GM10248 (cell line): ENCODE results near the gene LRCH1.

Experiments
- CTCF ChIA-PET: fragments of 300-600 bp; sonication (Branson Sonifier 250); formaldehyde crosslinking; extraction: SDS; loops from one replicate; lab custom pipeline; 2021; ENCODE audit warnings: antibody characterized with exemption; lab: Yijun Ruan, JAX
- POLR2A ChIA-PET: fragments of 350-650 bp; sonication (Branson Sonifier 250); formaldehyde crosslinking; extraction: SDS; loops from one replicate; lab custom pipeline; 2020; ENCODE audit warnings: antibody characterized with exemption; lab: Yijun Ruan, JAX
- DNase-seq: peaks from one replicate; pipeline ENCODE4 v3.0.0; 2012; ENCODE audit errors: extremely low spot score
- TF ChIP-seq, protein P1 (sequence below): IDR thresholded peaks from 2 replicates; pipeline ENCODE4 v1.5.1; 2012; ENCODE audit warnings: mild to moderate bottlenecking, low read depth; ENCODE audit errors: extremely low read depth, missing control alignments, control extremely low read depth

LRCH1 gene

DNA sequence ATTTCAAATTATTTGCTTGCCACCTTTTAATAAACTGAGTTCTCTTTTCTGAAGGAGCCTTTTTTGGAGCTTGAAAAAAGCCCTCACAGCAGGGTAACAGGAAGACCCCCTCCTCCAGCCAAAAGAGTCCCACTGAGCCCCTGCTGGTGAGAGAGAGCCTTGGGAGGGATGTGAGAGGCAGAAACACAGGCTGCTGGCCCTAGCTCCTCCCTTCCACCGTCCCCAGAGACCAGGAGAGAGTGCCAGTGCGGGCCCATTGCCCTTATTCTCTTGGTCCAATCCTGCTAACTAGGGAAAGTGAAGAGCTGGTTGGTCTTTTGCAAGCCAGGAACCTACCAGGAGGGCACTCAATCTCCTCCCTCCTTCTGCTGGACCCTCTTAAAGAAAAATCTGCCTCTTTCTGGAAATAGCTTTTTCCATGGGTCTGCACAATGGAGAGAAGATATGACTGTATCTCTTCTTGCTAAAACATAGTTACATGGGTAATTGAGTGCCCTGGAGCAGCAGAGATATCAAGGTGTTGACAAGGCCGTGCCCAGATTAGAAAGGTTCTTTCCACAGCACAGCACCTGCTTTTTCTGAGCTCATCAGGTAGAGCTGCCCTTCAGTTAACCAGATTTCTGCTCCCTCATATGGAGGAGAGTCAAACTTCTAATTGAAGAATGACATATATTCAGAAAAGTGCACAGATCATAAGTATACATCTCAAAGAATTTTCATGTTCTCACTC lies 113.9 kb downstream of the LRCH1 start:
- CTCF ChIA-PET, result interaction anchor here (0.6 to 2.0 kb wide), 8 partner anchors 9 to 115 kb away, joined by 3 to 10 read pairs (median 4); partner anchors contain the start of gene LRCH1
- TF ChIP-seq, protein P1, sequence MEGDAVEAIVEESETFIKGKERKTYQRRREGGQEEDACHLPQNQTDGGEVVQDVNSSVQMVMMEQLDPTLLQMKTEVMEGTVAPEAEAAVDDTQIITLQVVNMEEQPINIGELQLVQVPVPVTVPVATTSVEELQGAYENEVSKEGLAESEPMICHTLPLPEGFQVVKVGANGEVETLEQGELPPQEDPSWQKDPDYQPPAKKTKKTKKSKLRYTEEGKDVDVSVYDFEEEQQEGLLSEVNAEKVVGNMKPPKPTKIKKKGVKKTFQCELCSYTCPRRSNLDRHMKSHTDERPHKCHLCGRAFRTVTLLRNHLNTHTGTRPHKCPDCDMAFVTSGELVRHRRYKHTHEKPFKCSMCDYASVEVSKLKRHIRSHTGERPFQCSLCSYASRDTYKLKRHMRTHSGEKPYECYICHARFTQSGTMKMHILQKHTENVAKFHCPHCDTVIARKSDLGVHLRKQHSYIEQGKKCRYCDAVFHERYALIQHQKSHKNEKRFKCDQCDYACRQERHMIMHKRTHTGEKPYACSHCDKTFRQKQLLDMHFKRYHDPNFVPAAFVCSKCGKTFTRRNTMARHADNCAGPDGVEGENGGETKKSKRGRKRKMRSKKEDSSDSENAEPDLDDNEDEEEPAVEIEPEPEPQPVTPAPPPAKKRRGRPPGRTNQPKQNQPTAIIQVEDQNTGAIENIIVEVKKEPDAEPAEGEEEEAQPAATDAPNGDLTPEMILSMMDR, result no peak
- no peak for DNase-seq
- POLR2A ChIA-PET, result interaction anchor here (1.1 kb wide), 1 partner anchor 9 kb away, joined by 3 read pairs; no protein-coding TSS in a partner anchor

DNA sequence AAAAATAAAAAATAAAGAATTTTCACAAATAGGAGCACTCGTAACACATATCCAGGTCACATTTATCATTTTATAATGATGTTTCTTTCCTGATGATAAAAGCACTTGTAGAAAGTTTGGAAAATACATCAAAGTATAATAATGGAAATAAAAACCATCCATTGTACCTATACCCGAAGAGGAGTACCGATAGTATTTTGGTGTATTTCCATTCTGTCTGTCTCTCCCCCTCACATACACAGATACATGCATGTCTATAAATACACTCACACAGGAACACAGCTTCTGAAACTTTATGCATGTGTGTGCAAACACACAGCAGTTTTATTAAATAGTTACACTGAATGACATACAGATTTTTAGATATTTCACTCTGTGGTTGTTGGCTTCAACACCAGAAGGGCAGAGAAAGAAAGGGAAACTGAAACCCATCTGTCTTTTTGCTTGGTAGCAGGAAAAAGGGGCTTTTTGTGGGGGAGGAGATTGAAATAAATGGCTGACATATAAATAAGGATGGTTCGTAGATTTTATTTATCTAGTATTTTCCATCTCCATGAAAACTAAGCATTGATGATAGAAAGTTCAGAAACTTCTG lies 114.8 kb downstream of the LRCH1 start:
- peak; percentile 55 for DNase-seq
- CTCF ChIA-PET, result interaction anchor here (1.0 to 2.5 kb wide), 7 partner anchors 8 to 115 kb away, joined by 3 to 10 read pairs (median 4); partner anchors contain the start of gene LRCH1
- POLR2A ChIA-PET, result no interaction called here
- TF ChIP-seq, protein P1, result no peak

DNA sequence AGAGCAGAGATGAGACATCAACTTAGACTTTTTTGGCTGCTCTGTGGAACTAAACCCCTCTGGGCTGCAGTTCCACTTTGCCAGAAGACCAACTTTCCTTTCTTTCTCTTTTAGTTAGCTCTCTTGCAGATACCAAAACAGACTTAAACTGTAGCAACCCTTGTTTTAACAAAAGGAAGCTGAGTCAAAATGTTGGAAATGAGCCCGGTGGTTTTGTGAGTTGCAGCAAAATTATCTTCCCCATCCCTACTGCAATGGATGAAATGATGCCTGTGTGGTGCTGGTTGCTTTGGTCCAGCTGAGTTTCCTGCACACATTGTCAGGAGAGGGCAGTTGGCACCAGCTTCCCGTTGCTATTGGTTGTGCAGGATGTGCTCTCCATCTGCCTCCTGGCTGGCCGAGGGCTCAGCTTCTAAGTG lies 115.3 kb downstream of the LRCH1 start:
- no peak for DNase-seq
- ChIA-PET CTCF (interaction anchor here (1.6 to 2.5 kb wide), 4 partner anchors 12 to 116 kb away, joined by 4 to 13 read pairs (median 6); partner anchors contain the start of gene LRCH1), POLR2A (no interaction called here)
- TF ChIP-seq, protein P1, result no peak

DNA sequence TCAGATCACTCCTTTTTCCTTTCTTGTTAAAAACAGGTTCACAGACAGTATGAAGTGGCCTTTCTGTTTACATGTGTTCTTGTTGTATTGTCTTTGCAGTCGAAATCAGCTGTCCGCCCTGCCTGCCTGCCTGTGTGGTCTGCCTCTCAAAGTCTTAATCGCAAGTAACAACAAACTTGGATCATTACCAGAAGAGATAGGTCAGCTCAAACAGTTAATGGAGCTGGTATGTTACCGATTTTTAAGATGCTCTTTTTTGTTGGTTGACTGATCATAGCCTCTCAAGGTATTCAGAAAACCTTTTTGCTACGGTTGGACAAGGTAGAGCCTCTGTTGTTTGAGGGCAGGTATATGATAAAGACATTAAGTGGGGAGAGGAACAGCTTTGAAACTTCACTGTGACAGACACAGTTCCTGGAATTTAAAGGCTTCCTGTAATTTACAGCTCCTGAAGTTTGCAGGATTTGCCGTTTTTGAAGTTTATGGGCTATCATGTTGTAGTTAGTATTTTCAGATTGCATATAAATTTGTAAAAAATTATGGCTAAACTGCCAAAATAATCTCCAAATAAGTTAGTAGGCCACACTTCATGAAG lies 116.1 kb downstream of the LRCH1 start:
- ChIA-PET CTCF (interaction anchor here (1.3 to 2.5 kb wide), 5 partner anchors 11 to 116 kb away, joined by 3 to 13 read pairs (median 4); partner anchors contain the start of gene LRCH1), POLR2A (no interaction called here)
- TF ChIP-seq, protein P1, result no peak
- no peak for DNase-seq

DNA sequence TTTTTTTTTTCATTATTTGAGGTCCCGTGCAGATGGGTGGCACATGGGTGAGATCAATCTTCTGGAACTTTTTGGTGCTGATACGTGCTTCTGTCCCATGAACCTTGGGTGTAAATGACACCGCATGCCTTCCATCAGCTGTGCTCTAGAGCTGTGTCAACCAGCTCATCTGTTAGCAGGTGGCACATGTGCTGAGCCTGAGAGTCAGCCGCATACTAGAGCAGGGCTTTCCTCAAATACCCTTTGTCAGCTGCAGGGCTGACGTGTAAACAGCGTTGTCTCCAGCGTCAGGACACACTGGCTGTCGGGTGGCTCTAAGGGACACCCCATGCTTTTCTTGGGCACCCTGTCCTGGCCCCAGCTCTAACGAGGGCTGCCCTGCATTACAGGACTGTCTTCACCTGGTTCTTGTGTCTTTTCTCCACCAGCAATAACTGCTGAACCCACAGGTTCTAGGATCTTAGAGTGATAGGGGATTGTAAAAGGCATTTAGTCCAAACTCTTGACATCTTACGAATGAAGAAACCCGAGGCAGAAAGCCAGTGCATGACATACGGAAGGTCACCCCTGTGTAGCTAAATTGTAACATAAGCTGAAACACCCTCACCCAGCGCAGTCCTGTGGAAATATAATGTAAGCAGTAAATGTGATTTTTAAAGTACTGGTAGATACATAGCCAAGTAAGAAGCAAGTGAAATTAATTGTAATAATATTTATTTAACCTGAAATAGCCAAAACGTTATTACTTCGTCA lies 119.5 kb downstream of the LRCH1 start:
- DNase-seq, result no peak
- TF ChIP-seq, protein P1, result no peak
- ChIA-PET CTCF (interaction anchor here (1.2 to 1.6 kb wide), 3 partner anchors 15 to 86 kb away, joined by 3 to 4 read pairs (median 3); no protein-coding TSS in a partner anchor), POLR2A (no interaction called here)

DNA sequence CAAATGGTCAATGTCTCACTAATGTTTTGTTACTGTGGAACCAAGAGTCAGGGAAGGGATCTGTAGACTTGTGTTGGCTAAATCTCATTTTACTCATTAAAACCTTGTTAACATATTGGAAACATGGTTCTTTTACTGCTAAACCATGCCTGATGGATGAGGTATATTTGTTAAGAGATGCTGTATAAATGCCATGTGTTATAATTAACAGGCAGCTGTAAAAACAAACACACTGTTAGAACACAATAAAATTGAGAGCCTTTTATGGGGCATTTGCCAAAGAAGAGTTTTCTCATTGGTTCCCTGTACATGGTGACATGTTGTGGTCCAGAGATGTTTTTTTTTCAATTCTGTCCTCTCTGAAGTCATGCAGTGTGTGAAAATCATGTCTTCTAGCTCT lies 122.0 kb downstream of the LRCH1 start:
- POLR2A ChIA-PET, result no interaction called here
- DNase-seq, result no peak
- CTCF ChIA-PET, result interaction anchor here (1.2 to 1.7 kb wide), 2 partner anchors 10 to 123 kb away, joined by 4 to 5 read pairs; no protein-coding TSS in a partner anchor
- TF ChIP-seq, protein P1, result no peak
